H1 (cell line): Measurements from ENCODE around the gene DCAF6. TPM values are rescaled to one million over a fixed set of nuclear protein-coding genes. Genes with fewer than 3 reads are reported as not detected.

Source experiments
- CBX5 ChIP-seq: fragments of 300-800, 300-1000 bp; sonication (generic); IDR thresholded peaks from 2 replicates; pipeline ENCODE4 v1.7.1; 2016; ENCODE audit warnings: antibody characterized with exemption, low read length, low read depth
- CEBPB ChIP-seq: IDR thresholded peaks from 2 replicates; pipeline ENCODE4 v1.6.1; 2012; ENCODE audit warnings: low read depth, low read length
- CHD7 ChIP-seq: fragments of 300-600 bp; sonication (generic); IDR thresholded peaks from 2 replicates; pipeline ENCODE4 v1.7.1; 2012; ENCODE audit warnings: low read length, moderate library complexity, mild to moderate bottlenecking, inconsistent platforms; ENCODE audit not compliant: insufficient replicate concordance
- EP300 ChIP-seq, 2 experiments: IDR thresholded peaks; 1 replicate in 1 of 2; 2 replicates in 1 of 2; pipeline ENCODE4 v1.6.1; 2011 to 2012; ENCODE audit warnings: low read depth in 2 of 2, low read length in 2 of 2, mild to moderate bottlenecking in 2 of 2, borderline replicate concordance in 1 of 2, inconsistent platforms in 1 of 2, moderate library complexity in 1 of 2
- FOSL1 ChIP-seq: IDR thresholded peaks from 2 replicates; pipeline ENCODE4 v1.6.1; 2011; ENCODE audit warnings: mild to moderate bottlenecking, low read depth, low read length, moderate library complexity; ENCODE audit not compliant: insufficient read depth
- HDAC2 ChIP-seq, 2 experiments: fragments of 300-600 bp in 1 of 2; sonication (generic) in 1 of 2; IDR thresholded peaks; 2 replicates each; pipeline ENCODE4 v1.6.1; 2011 to 2012; ENCODE audit warnings: low read depth in 2 of 2, low read length in 2 of 2, mild to moderate bottlenecking in 2 of 2, moderate library complexity in 2 of 2, borderline replicate concordance in 1 of 2, inconsistent platforms in 1 of 2
- JUND ChIP-seq: IDR thresholded peaks from 2 replicates; pipeline ENCODE4 v1.6.1; 2011; ENCODE audit warnings: mild to moderate bottlenecking, improper control_type of control experiment, low read length
- polyA plus RNA-seq, 7 experiments: library from polyadenylated mRNA; depleted of rRNA in 3 of 7; stranded (reverse) in 5 of 7; unstranded in 2 of 7; fragments of >200 nt in 5 of 7; fragments of 200-250 nt in 2 of 7; gene quantifications; 1 replicate in 5 of 7; 2 replicates in 1 of 7; 4 replicates in 1 of 7; pipeline versions ENCODE4 v1.2.1 to v1.2.3, GENCODE V29; 2011 to 2013; ENCODE audit warnings: missing spikeins in 2 of 7, mixed read lengths in 2 of 7
- total RNA-seq: library from RNA; stranded (reverse); fragmentation: NEBNext Ultra II Directional; extraction: Animal tissue kit (Norgen Biotek cat#: 25700); gene quantifications from 2 replicates; pipeline ENCODE4 v1.2.1, GENCODE V29; 2021
- TF ChIP-seq, protein P1 (sequence below): IDR thresholded peaks from 2 replicates; pipeline ENCODE4 v1.6.1; 2012; ENCODE audit warnings: inconsistent platforms

DCAF6 gene
- total and polyA plus RNA-seq, 2 of the 8 experiments (the other 6 are each of a cell fraction or from before 2014, with no cell fraction given) = 12.3 to 17.4 TPM

DNA sequence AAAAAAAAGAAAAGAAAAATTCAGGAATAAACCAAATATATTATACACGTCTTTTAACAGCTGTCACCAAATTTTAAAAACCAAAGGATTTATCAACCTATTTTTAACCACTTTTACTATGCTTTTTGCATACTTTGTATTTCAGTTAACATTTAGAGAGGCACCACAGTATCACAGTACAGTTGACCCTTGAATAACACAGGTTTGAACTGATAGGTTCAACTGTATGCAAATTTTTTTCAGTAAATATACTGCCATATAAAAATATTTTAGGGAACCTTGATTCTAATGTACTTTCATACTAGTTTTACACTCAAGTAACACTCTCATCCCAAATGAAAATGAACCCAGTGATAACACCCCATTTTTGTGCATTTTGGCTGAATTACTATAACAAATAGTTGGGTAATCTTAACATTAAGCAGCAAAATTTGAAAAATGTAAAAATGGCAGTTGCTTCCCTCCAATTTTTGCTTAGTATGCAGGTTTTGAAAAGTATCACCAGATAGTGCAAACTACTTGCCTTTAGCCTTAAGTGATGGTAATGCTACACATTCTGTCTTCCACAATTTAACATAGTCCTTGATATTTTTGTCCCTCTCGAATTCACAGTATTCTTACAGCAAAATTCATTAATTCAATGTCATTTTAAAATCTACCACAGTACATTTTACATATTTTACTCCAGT is 11.8 kb upstream of the DCAF6 start (continued):
- no peak for TF ChIP-seq CHD7
- TF ChIP-seq, protein P1, sequence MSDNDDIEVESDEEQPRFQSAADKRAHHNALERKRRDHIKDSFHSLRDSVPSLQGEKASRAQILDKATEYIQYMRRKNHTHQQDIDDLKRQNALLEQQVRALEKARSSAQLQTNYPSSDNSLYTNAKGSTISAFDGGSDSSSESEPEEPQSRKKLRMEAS = no peak
- no peak for TF ChIP-seq JUND
- TF ChIP-seq CBX5 = no peak
- TF ChIP-seq EP300 (IDR thresholded peaks at IDR 0.05; ENCODE audit: borderline replicate concordance in 1 of 2, low read depth in 2 of 2, low read length in 2 of 2) = no peak
- no peak for TF ChIP-seq HDAC2 (IDR thresholded peaks at IDR 0.05; ENCODE audit: borderline replicate concordance in 1 of 2, low read depth in 2 of 2, low read length in 2 of 2)
- no peak for TF ChIP-seq CEBPB
- no peak for TF ChIP-seq FOSL1
- TF ChIP-seq, all 59 proteins: peak for 0
